Calu3 (cell line): ENCODE measurements around the gene LMF1. TPM values are rescaled to one million over a fixed set of nuclear protein-coding genes. Genes with fewer than 3 reads are reported as not detected.

Source experiments
- BruUV-seq: library from RNA; stranded (reverse); fragments of 400-500 nt; replicated peaks from 2 replicates; lab custom pipeline; 2021; lab: Mats Ljungman, UMichigan
- CTCF ChIA-PET: fragments of 300-600 bp; sonication (Branson Sonifier 250); formaldehyde crosslinking; loops from one replicate; lab custom pipeline; 2022; ENCODE audit warnings: antibody characterized with exemption; lab: Charles Lee
- DNase-seq: peaks from one replicate; pipeline ENCODE4 v3.0.0; 2022
- H3K27ac Mint-ChIP-seq: one replicate; pipeline ENCODE4 v1.8.0; 2022; ENCODE audit warnings: mixed read lengths; ENCODE audit not compliant: unreplicated experiment
- H3K27me3 Mint-ChIP-seq: one replicate; pipeline ENCODE4 v1.8.0; 2022; ENCODE audit warnings: mixed read lengths; ENCODE audit not compliant: unreplicated experiment
- H3K36me3 Mint-ChIP-seq: one replicate; pipeline ENCODE4 v1.8.0; 2022; ENCODE audit warnings: mild to moderate bottlenecking, moderate library complexity, mixed read lengths; ENCODE audit not compliant: insufficient read depth, unreplicated experiment
- H3K4me1 Mint-ChIP-seq: one replicate; pipeline ENCODE4 v1.8.0; 2022; ENCODE audit warnings: mild to moderate bottlenecking, low read depth, mixed read lengths; ENCODE audit not compliant: unreplicated experiment
- H3K4me3 Mint-ChIP-seq: one replicate; pipeline ENCODE4 v1.8.0; 2022; ENCODE audit warnings: mild to moderate bottlenecking, low read depth, moderate library complexity, mixed read lengths; ENCODE audit not compliant: unreplicated experiment
- H3K9me3 Mint-ChIP-seq: one replicate; pipeline ENCODE4 v1.8.0; 2022; ENCODE audit warnings: low read depth, mixed read lengths; ENCODE audit not compliant: unreplicated experiment
- intact Hi-C: fragments of 100-400 bp; cut with micrococcal nuclease; formaldehyde crosslinking; loops from one replicate; pipeline ENCODE4 v1.10.0; 2022; ENCODE audit not compliant: unreplicated experiment
- total RNA-seq: library from RNA; stranded (reverse); gene quantifications from 2 replicates; pipeline ENCODE4 v1.2.3, GENCODE V29; 2022
- TF ChIP-seq, protein P1 (sequence below): fragments of 200-600 bp; IDR thresholded peaks from one replicate; pipeline ENCODE4 v1.8.0; 2022; ENCODE audit warnings: antibody characterized with exemption; ENCODE audit not compliant: unreplicated experiment

LMF1 gene
- total RNA-seq, 1 experiment from 2014 or later: 31.9 TPM

DNA sequence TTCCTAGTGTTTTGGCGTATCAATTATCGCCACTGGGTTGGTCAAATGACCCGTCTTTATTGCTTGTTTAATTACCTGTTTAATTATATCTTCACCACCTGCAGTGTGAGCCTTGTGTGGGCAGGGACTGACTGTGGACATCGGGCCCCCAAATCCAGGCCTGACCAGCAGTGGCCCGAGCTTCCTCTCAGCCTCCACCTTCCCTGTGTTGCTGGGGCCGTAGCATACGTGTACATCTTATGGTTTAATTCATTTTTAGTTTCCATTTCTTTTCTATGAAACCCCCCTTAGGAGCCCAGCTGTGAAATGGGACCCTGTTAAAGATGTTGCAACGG, 1.2 kb upstream of the LMF1 start:
- peak overlapping the region; percentile 32 for H3K27ac Mint-ChIP-seq
- intact Hi-C loops: no loop called here
- H3K27me3 Mint-ChIP-seq: no peaks in the 10 kb centered on the region
- TF ChIP-seq, protein P1, sequence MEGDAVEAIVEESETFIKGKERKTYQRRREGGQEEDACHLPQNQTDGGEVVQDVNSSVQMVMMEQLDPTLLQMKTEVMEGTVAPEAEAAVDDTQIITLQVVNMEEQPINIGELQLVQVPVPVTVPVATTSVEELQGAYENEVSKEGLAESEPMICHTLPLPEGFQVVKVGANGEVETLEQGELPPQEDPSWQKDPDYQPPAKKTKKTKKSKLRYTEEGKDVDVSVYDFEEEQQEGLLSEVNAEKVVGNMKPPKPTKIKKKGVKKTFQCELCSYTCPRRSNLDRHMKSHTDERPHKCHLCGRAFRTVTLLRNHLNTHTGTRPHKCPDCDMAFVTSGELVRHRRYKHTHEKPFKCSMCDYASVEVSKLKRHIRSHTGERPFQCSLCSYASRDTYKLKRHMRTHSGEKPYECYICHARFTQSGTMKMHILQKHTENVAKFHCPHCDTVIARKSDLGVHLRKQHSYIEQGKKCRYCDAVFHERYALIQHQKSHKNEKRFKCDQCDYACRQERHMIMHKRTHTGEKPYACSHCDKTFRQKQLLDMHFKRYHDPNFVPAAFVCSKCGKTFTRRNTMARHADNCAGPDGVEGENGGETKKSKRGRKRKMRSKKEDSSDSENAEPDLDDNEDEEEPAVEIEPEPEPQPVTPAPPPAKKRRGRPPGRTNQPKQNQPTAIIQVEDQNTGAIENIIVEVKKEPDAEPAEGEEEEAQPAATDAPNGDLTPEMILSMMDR: no peak
- CTCF ChIA-PET: interaction anchor here (0.8 to 1.1 kb wide), 3 partner anchors 9 to 85 kb away, joined by 3 to 4 read pairs (median 3); partner anchors contain the start of gene SOX8
- no peak for DNase-seq
- peaks cover 26% of the 10 kb centered on the region for H3K36me3 Mint-ChIP-seq
- H3K4me1 Mint-ChIP-seq: peaks cover 41% of the 10 kb centered on the region
- no TSS peak for BruUV-seq
- peak overlapping the region; percentile 69 for H3K4me3 Mint-ChIP-seq
- H3K9me3 Mint-ChIP-seq: no peaks in the 10 kb centered on the region

DNA sequence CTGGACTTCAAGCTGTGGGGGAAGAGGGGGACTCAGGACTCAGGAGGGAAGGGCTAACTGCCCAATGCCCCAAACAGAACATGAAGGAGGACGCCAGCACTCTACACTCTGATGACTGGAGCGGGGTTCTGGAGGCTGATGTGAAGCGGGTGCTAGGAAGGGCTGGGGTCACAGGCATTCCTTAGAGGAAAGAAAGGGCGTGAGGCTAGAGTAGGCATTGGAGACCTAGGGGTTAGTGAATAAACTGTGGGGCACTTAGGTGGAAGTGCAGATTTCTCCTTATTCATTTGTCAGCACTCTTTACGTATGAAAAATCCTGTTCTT, 760 bp upstream of the LMF1 start:
- peaks cover 26% of the 10 kb centered on the region for H3K36me3 Mint-ChIP-seq
- peak overlapping the region; percentile 32 for H3K27ac Mint-ChIP-seq
- H3K4me3 Mint-ChIP-seq: peak overlapping the region; percentile 69
- H3K27me3 Mint-ChIP-seq: no peaks in the 10 kb centered on the region
- no peak for DNase-seq
- TF ChIP-seq, protein P1: no peak
- BruUV-seq: no TSS peak
- intact Hi-C loops: no loop called here
- CTCF ChIA-PET: no interaction called here
- peaks cover under 1% of the 10 kb centered on the region for H3K9me3 Mint-ChIP-seq
- H3K4me1 Mint-ChIP-seq: peaks cover 41% of the 10 kb centered on the region

DNA sequence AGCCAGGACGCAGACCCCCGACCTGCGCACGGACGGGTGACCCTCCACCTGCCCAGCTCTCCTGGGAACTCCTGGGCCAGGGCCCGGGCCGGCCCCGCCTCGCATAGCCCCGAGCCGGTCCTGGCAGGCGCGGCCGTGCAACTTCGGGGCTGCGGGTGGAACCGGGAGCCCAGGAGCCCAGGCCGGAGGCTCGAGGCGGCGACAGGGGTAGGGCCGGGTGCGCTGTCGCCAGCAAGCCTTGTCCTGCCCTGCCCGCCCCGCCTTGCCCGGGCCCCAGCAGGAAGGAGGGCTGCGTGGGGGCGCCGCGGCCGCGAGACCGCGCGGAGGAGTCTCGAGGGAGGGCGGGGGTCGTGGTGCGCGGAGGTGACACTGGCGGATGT, 408 bp downstream of the LMF1 start:
- Mint-ChIP-seq H3K4me1 (peaks cover 38% of the 10 kb centered on the region), H3K36me3 (peaks cover 33% of the 10 kb centered on the region), H3K27ac (no peak overlapping the region), H3K4me3 (peak overlapping the region; percentile 69), H3K27me3 (no peaks in the 10 kb centered on the region), H3K9me3 (peaks cover 3% of the 10 kb centered on the region)
- CTCF ChIA-PET: no interaction called here
- intact Hi-C loops: no loop called here
- no TSS peak for BruUV-seq
- TF ChIP-seq, protein P1: no peak
- DNase-seq: no peak

DNA sequence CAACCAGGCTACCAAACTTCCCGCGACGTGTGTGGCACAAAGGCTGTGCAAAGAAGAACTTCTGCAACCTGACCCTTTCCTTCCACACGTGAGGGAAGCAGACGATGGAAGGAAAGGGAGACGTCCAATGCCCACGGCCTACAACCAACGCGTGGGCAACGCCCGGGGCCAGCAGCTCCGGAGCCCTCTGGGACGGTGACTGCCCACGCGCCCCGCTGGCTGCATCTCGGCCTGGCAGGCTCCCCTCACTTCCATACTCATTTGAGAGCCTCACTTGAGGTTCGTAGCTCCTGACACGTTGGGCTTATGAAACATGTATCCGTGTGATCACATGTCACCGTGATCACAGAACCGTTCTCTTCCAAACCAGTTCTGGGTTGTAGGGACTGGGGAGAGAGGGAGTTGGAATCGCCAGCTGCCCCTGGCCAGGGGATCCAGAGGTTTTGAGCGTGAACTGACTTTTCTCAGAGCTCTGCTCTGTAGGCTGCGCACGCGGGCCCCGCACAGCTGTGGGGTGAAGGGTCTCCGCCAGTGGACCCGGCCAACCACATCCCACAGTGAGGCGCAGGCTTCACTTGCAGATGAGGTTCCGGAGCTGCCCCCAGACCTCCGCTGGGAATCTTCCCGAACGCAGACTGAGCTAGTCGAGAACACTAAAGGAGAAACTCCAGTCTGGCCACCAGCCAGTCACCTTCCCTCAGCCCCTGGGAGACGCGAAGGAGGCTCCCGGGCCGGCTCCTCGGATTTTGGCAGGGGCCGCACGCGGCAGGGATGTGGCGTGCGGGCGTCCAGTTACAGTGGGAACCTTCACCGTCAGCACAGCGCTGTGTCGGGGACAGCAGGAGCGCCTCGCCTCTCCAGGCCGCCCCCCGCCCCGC, 1.0 kb downstream of the LMF1 start:
- peaks cover 34% of the 10 kb centered on the region for H3K4me1 Mint-ChIP-seq
- BruUV-seq: no TSS peak
- H3K4me3 Mint-ChIP-seq: peak overlapping the region; percentile 69
- H3K36me3 Mint-ChIP-seq: peaks cover 35% of the 10 kb centered on the region
- no peaks in the 10 kb centered on the region for H3K27me3 Mint-ChIP-seq
- no peak for DNase-seq
- TF ChIP-seq, protein P1: no peak
- CTCF ChIA-PET: no interaction called here
- H3K9me3 Mint-ChIP-seq: peaks cover 6% of the 10 kb centered on the region
- no peak overlapping the region for H3K27ac Mint-ChIP-seq
- intact Hi-C loops: no loop called here
